ENCODE measurements around the gene IGF2R.

DNA sequence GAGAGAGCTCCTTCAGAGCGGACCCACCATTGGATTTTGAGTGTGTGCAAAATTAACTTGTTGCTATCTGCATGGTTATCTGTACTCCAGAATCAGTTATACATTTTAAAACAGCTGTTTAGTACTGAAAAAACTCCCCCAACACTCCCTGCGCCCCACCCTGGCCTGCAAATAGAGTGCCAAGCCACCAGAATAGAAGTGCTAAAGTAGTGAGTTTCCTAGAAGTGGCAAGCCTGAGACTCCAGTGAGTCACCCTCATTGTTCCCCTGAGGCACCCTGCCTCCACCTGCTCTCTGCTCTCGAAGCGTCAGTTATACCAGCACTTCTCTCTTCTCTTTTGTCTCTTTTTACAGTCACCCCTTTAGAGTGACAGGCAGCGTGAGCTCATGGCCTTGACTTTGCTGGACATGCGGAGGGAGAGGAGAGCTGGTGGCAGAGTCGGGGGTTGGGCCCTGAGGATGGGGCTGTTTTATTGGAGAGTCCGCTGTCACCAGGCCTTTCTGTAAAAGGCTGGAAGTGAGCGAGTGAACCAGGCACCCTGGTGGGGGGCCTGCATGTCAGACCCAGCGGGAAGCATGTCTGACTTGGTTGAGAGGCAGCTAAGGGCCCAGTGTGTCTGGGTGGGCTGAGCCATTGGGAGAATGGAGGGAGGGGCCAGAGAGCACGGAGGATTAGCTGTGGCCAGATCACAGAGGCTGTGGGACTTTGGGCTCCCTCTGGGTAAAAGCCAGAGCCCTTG, 10.4 kb downstream of the IGF2R start:
- TF ChIP-seq, protein P1, sequence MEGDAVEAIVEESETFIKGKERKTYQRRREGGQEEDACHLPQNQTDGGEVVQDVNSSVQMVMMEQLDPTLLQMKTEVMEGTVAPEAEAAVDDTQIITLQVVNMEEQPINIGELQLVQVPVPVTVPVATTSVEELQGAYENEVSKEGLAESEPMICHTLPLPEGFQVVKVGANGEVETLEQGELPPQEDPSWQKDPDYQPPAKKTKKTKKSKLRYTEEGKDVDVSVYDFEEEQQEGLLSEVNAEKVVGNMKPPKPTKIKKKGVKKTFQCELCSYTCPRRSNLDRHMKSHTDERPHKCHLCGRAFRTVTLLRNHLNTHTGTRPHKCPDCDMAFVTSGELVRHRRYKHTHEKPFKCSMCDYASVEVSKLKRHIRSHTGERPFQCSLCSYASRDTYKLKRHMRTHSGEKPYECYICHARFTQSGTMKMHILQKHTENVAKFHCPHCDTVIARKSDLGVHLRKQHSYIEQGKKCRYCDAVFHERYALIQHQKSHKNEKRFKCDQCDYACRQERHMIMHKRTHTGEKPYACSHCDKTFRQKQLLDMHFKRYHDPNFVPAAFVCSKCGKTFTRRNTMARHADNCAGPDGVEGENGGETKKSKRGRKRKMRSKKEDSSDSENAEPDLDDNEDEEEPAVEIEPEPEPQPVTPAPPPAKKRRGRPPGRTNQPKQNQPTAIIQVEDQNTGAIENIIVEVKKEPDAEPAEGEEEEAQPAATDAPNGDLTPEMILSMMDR (conservative IDR thresholded peaks at IDR 0.05; ENCODE audit: low read length) = no peak
- no peak for TF ChIP-seq EZH2phosphoT487 (IDR thresholded peaks at IDR 0.05; ENCODE audit: borderline replicate concordance, low read depth, low read length)
